Activated CD4-positive, alpha-beta memory T cell treated with anti-CD3 and anti-CD28 coated beads, Interleukin-2, amount 10 ng/mL, durations not matched to agents 7 days and 5 days (primary cell): ENCODE results near the gene DMD. TPM values are rescaled to one million over a fixed set of nuclear protein-coding genes. Genes with fewer than 3 reads are reported as not detected.
"Not testable (repeated sequence)": the region's sequence is repeated elsewhere in the genome, so short reads cannot be mapped to it uniquely, and the experiment has no call there.

ENCODE experiments used
- CTCF ChIA-PET: fragments of 350-600 bp; sonication (Branson Sonifier 250); formaldehyde crosslinking; loops from one replicate; lab custom pipeline; 2021; ENCODE audit warnings: antibody characterized with exemption, inconsistent platforms; lab: Charles Lee
- POLR2A ChIA-PET: fragments of 350-600 bp; sonication (Branson Sonifier 250); formaldehyde crosslinking; loops from one replicate; lab custom pipeline; 2021; ENCODE audit warnings: antibody characterized with exemption; lab: Charles Lee
- DNase-seq: peaks from one replicate; pipeline ENCODE4 v3.0.0-alpha.2; 2020
- H3K27ac Mint-ChIP-seq: one replicate; pipeline ENCODE4 v1.8.0; 2021; ENCODE audit warnings: mild to moderate bottlenecking, mixed read lengths
- H3K27me3 Mint-ChIP-seq: one replicate; pipeline ENCODE4 v1.8.0; 2021; ENCODE audit warnings: mixed read lengths
- H3K36me3 Mint-ChIP-seq: one replicate; pipeline ENCODE4 v1.8.0; 2021; ENCODE audit warnings: low read depth, mixed read lengths
- H3K4me1 Mint-ChIP-seq: one replicate; pipeline ENCODE4 v1.8.0; 2021; ENCODE audit warnings: mixed read lengths
- H3K4me3 Mint-ChIP-seq: one replicate; pipeline ENCODE4 v1.8.0; 2021; ENCODE audit warnings: mild to moderate bottlenecking, mixed read lengths
- H3K9me3 Mint-ChIP-seq: one replicate; pipeline ENCODE4 v1.8.0; 2021; ENCODE audit warnings: mixed read lengths
- total RNA-seq, 2 experiments: library from RNA; stranded (reverse); gene quantifications; one replicate each; pipeline ENCODE4 v1.2.3, GENCODE V29; 2021

DMD gene
- total RNA-seq, 2 experiments from 2014 or later, result 1.4 to 1.5 TPM

DNA sequence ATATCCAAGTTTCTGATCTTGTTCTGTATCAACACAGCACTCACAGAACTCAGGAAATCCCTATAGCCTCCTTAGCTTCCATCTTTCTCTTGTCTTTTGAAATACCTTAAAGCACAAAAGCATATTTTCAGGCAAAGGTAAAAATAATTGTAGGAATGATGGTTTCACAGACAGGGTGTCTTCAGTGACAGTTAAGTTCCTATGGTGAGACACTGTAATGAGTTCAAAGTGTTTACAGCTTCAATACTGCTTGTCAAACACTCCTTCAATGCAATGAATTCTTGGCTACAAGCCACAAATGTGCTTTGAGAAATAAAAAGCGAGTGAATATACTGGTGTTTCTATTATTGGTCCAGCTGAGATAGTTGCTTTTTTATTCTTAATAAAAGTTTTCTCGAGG, 466.0 kb downstream of the DMD start:
- POLR2A ChIA-PET, result no interaction called here
- CTCF ChIA-PET, result no interaction called here
- Mint-ChIP-seq H3K9me3 (no peaks in the 10 kb centered on the region), H3K4me1 (no peaks in the 10 kb centered on the region), H3K4me3 (no peak overlapping the region), H3K36me3 (no peaks in the 10 kb centered on the region), H3K27me3 (no peaks in the 10 kb centered on the region), H3K27ac (no peak overlapping the region)
- no peak for DNase-seq

DNA sequence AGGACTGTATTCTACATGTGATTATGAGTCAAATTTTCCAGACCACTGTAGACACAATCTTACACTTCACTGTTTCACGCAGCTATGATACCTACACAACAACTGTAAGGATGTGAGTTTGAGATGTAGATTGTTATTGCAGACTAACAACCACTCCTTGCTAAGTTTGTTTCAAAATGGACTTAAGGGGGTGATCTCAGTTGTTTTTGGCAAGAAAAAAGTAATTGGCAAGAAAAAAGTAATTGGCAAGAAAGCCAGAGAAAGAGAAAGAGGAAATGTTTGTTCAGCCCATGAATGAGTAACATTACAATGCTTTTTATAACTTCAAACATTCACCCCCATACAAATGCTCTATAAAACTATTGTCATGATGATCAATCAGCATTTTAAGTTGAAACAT, 466.4 kb downstream of the DMD start:
- H3K4me3 Mint-ChIP-seq, result no peak overlapping the region
- CTCF ChIA-PET, result no interaction called here
- H3K36me3 Mint-ChIP-seq, result no peaks in the 10 kb centered on the region
- no peaks in the 10 kb centered on the region for H3K4me1 Mint-ChIP-seq
- no peaks in the 10 kb centered on the region for H3K9me3 Mint-ChIP-seq
- no peaks in the 10 kb centered on the region for H3K27me3 Mint-ChIP-seq
- no peak for DNase-seq
- POLR2A ChIA-PET, result no interaction called here
- no peak overlapping the region for H3K27ac Mint-ChIP-seq

DNA sequence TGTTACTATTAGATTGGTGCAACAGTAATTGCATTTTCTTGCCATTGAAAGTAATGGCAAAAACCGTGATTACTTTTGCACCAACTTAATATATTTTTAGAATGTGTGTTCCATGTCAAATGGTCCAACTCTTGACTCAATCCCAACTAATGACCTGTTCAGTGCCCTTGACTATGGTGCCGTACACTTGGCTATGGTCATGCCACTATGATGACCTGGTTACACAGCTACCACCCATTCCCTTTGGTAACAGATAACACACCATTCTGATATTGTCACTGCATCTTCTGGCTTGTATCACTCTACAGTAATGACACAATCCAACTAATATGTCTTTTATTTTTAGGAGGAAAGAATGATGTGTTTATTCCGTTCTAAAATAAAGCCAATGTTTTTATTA, 469.4 kb downstream of the DMD start:
- H3K4me3 Mint-ChIP-seq, result no peak overlapping the region
- no peak for DNase-seq
- H3K27ac Mint-ChIP-seq, result no peak overlapping the region
- POLR2A ChIA-PET, result no interaction called here
- no peaks in the 10 kb centered on the region for H3K27me3 Mint-ChIP-seq
- no peaks in the 10 kb centered on the region for H3K4me1 Mint-ChIP-seq
- no peaks in the 10 kb centered on the region for H3K9me3 Mint-ChIP-seq
- H3K36me3 Mint-ChIP-seq, result no peaks in the 10 kb centered on the region
- CTCF ChIA-PET, result no interaction called here

DNA sequence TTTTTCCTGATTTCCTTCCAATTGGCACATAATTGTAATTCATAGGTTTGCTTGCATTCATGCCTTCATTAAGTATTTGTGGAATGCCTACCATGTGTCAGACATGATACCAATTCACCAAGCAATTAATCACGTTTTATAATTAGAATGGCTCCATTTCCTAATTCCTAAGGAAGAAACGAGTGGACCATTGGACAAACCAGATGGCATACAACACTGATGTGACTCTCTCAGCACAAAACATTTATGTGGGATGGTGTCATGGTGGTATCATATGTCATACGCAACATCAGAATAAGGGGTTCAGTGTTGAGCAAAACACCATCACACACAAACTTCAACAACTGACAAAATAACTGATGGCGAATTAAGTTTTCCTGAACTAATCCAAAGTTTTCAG, 502.8 kb downstream of the DMD start:
- ChIA-PET POLR2A (no interaction called here), CTCF (no interaction called here)
- no peaks in the 10 kb centered on the region for H3K4me1 Mint-ChIP-seq
- peaks cover 2% of the 10 kb centered on the region for H3K9me3 Mint-ChIP-seq
- no peak for DNase-seq
- H3K27ac Mint-ChIP-seq, result no peak overlapping the region
- no peaks in the 10 kb centered on the region for H3K27me3 Mint-ChIP-seq
- H3K36me3 Mint-ChIP-seq, result no peaks in the 10 kb centered on the region
- no peak overlapping the region for H3K4me3 Mint-ChIP-seq

DNA sequence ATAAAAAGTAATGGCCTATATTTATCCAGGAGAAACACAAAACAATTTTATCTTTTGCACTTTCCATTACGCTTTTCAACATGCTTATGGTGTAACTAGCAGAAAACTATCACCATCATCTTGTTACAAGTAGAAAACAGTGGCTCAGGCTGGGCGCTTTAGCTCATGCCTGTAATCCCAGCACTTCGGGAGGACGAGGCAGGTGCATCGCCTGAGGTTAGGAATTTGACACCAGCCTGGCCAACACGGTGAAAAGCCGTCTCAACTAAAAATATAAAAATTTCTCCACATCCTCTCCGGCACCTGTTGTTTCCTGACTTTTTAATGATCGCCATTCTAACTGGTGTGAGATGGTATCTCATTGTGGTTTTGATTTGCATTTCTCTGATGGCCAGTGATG, 506.0 kb downstream of the DMD start:
- POLR2A ChIA-PET, H3K9me3 Mint-ChIP-seq, H3K27ac Mint-ChIP-seq, CTCF ChIA-PET, H3K4me1 Mint-ChIP-seq, H3K4me3 Mint-ChIP-seq, H3K27me3 Mint-ChIP-seq, H3K36me3 Mint-ChIP-seq, DNase-seq: not testable (repeated sequence)

DNA sequence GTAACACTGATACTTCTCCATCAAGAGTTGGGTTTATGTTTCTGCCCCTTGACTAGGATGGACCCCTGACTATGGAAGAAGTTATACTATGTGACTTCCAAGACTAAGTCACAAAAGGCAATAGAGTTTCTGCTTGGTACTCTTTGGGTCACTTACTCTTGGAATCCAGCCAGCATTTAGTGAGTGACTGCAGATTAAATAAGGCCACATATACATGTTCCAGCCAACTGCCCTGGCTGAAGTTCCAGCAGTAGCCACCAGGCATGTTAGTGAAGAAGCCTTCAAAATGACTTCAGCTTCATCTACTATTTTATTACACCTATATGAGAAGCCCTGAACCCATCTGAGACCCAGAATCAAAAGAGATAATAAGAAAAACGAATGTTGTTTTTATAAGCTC, 524.0 kb downstream of the DMD start:
- CTCF ChIA-PET, result no interaction called here
- no peak overlapping the region for H3K4me3 Mint-ChIP-seq

DNA sequence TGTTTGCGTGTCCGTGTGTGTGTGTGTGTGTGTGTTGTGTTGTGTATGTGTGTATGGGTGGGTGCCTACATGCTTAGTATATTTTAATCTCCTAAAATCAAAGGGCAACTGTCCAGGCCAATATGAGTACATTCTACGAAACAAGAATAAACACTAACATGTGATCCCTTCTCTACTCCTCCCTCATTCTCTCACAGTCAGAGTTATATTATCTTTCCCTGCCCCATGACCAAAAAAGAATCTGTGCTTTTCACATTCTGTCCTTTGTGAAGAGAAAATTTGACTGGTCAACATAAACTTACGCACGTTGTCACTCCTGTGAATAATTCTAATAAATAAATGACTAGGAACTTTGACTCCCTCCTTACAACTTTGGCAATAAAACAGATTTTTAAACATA, 532.9 kb downstream of the DMD start:
- Mint-ChIP-seq H3K27me3 (no peaks in the 10 kb centered on the region), H3K9me3 (no peaks in the 10 kb centered on the region), H3K36me3 (no peaks in the 10 kb centered on the region), H3K4me1 (no peaks in the 10 kb centered on the region), H3K4me3 (no peak overlapping the region), H3K27ac (no peak overlapping the region)
- DNase-seq, result no peak
- CTCF ChIA-PET, result no interaction called here
- POLR2A ChIA-PET, result no interaction called here

More for the DNA sequence above, 524.0 kb downstream of the DMD start:
- H3K9me3 Mint-ChIP-seq, result no peaks in the 10 kb centered on the region
- H3K27ac Mint-ChIP-seq, result no peak overlapping the region
- DNase-seq, result no peak
- H3K4me1 Mint-ChIP-seq, result no peaks in the 10 kb centered on the region
- H3K36me3 Mint-ChIP-seq, result no peaks in the 10 kb centered on the region
- no peaks in the 10 kb centered on the region for H3K27me3 Mint-ChIP-seq
- POLR2A ChIA-PET, result no interaction called here

DNA sequence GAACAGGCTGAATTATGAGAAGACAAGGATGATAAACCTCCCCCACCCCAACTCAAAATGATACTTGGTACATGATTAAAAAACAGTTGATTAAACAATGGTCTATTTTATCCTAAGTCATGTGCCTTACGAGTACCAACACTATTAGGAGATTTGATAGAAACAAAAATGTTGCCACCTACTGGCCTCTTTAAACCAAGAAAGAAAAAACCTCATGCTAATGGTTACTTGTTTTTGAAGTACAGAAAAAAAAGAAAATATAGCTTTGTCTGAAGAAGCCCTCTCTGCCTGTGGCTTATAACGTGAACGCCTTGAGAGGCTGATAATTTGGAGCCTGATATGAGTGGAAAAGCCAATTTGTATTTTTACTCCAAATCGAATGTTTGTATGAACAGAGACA, 538.2 kb downstream of the DMD start:
- CTCF ChIA-PET, result no interaction called here
- POLR2A ChIA-PET, result no interaction called here
- no peaks in the 10 kb centered on the region for H3K36me3 Mint-ChIP-seq

DNA sequence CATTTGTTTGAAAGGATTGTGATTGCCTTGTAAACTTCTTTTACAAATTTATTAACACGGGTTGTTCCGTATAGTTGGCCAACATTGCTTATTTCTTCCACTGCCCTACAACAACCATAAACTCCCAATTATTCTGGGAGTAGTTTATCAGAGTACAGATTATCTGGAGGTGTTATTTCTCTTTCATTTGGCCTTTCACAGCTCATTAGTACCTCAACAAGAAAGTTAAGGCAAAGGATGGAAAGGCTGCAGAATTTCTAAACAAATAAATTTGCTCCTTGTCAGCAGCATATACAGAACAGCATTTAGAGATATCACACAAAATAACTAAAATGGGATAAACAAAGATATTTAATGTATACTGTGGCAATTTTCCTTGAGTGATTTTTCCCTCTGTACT, 548.8 kb downstream of the DMD start:
- Mint-ChIP-seq H3K4me3 (no peak overlapping the region), H3K4me1 (no peaks in the 10 kb centered on the region), H3K27me3 (no peaks in the 10 kb centered on the region), H3K9me3 (no peaks in the 10 kb centered on the region), H3K27ac (no peak overlapping the region), H3K36me3 (no peaks in the 10 kb centered on the region)
- DNase-seq, result no peak
- POLR2A ChIA-PET, result no interaction called here
- CTCF ChIA-PET, result no interaction called here

More for the DNA sequence above, 538.2 kb downstream of the DMD start:
- H3K27ac Mint-ChIP-seq, result no peak overlapping the region
- no peaks in the 10 kb centered on the region for H3K9me3 Mint-ChIP-seq
- H3K4me3 Mint-ChIP-seq, result no peak overlapping the region
- H3K27me3 Mint-ChIP-seq, result no peaks in the 10 kb centered on the region
- no peak for DNase-seq
- H3K4me1 Mint-ChIP-seq, result no peaks in the 10 kb centered on the region

DNA sequence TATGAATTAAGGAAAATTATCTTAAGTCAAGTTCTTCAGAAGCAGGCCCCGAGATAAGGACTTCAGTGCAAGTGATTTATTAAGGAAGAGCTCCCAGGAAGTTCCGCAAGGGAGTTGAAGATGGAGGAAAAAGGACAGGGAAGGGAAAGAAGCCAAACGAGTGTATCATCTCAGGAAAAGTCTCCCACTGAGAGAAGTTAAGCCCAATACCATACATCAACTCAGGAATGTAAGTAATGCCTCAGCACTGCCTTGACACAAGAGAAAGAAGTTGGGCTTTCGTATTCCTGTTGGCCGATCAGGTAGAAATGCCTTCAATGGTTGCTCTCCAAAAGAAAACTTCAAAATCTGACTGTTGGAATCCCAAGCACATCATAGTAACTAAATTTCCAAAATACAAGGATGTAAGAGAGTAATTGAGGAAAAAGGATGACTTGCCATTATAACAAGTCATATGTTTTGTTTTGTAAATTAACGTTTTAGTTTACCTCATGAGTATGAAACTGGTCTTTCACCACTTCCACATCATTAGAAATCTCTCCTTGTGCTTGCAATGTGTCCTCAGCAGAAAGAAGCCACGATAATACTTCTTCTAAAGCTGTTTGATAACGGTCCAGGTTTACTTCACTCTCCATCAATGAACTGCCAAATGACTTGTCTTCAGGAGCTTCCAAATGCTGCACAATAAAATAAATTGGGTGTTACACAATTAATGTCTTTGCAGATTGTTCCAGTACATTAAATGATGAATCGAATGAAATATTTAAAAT, 566.7 kb downstream of the DMD start:
- CTCF ChIA-PET, result no interaction called here
- H3K36me3 Mint-ChIP-seq, result no peaks in the 10 kb centered on the region

DNA sequence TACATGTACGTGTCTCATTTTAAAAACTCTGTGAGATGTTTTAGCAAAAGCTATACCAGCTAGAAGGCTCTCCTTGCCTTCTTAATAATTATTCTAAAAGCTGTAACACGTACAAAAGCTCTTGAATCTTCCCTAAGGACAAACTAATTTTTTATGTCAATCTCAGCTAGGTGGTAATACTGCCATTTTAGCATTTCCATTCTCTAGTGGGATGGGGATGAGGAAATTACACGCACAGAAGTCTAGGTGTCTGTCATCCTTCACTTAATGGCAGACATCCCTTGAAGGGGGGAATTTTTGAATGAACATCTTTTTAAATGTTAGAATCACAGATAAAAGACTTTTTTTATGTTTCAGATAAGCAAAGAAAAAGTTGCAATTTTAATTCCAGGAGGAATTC, 569.1 kb downstream of the DMD start:
- ChIA-PET POLR2A (no interaction called here), CTCF (no interaction called here)
- no peak for DNase-seq
- Mint-ChIP-seq H3K4me1 (no peaks in the 10 kb centered on the region), H3K9me3 (no peaks in the 10 kb centered on the region), H3K4me3 (no peak overlapping the region), H3K27me3 (no peaks in the 10 kb centered on the region), H3K27ac (no peak overlapping the region), H3K36me3 (no peaks in the 10 kb centered on the region)

More for the DNA sequence above, 566.7 kb downstream of the DMD start:
- Mint-ChIP-seq H3K9me3 (no peaks in the 10 kb centered on the region), H3K27ac (no peak overlapping the region), H3K4me1 (no peaks in the 10 kb centered on the region), H3K4me3 (no peak overlapping the region), H3K27me3 (no peaks in the 10 kb centered on the region)
- DNase-seq, result no peak
- POLR2A ChIA-PET, result no interaction called here

DNA sequence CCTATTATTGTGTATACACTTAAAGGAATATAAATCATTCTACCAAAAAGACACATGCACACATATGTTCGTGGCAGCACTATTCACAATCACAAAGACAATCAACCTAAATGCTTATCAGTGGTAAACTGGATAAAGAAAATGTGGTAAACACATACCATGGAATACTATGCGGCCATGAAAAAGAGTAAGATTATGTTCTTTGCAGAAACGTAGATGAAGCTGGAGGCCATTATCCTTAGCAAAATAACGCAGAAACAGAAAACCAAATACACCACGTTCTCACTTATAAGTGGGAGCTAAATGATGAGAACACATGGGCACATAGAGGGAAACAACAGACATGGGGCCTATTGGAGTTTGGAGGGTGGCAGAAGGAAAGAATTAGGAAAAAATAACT, 593.2 kb downstream of the DMD start:
- DNase-seq, result no peak
- Mint-ChIP-seq H3K27me3 (no peaks in the 10 kb centered on the region), H3K4me1 (no peaks in the 10 kb centered on the region), H3K27ac (no peak overlapping the region), H3K36me3 (no peaks in the 10 kb centered on the region), H3K4me3 (no peak overlapping the region), H3K9me3 (no peaks in the 10 kb centered on the region)
- ChIA-PET CTCF (no interaction called here), POLR2A (no interaction called here)

DNA sequence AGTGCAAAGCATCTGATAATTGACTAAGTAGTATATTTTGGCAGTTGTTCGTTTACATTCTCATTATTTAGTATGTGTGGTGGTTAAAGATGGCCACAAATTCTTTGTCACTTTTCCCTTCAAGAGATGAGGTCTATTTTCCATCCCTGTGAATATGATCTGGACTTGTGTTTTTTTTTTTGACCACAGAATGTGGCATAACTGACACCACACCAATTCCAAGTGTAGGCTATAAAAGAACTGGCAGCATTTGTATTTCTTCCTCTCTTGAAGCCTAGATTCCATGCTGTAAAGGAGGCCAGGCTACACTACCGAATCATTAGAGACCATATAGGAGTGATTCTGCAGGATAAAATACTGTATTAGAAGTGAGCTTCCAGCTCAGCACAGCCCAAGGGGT, 596.6 kb downstream of the DMD start:
- POLR2A ChIA-PET, result no interaction called here
- CTCF ChIA-PET, result no interaction called here
- DNase-seq, result no peak
- no peaks in the 10 kb centered on the region for H3K4me1 Mint-ChIP-seq
- no peak overlapping the region for H3K27ac Mint-ChIP-seq
- no peaks in the 10 kb centered on the region for H3K27me3 Mint-ChIP-seq
- H3K9me3 Mint-ChIP-seq, result no peaks in the 10 kb centered on the region
- H3K36me3 Mint-ChIP-seq, result no peaks in the 10 kb centered on the region
- H3K4me3 Mint-ChIP-seq, result no peak overlapping the region

DNA sequence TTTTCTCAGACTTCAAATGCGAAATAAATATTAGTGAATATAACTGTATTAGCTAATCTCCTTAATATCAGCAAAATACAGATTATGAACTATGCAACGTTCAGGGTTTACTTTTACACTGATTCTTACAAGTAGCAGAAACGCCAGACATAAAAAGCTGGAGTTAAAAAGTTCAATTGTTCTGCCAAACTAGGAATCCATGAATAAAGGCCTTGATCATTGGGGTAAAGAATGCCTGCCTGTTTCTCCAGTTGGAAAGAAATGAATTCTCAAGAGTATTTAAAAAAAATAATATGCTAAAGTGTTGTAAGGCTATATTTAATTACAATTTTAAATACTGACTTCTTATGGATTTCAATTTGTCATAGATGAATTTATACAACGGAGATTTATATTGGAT, 612.2 kb downstream of the DMD start:
- Mint-ChIP-seq H3K4me3 (no peak overlapping the region), H3K4me1 (no peaks in the 10 kb centered on the region), H3K36me3 (no peaks in the 10 kb centered on the region), H3K27ac (no peak overlapping the region), H3K9me3 (no peaks in the 10 kb centered on the region), H3K27me3 (no peaks in the 10 kb centered on the region)
- no peak for DNase-seq
- ChIA-PET CTCF (no interaction called here), POLR2A (no interaction called here)
